H1 (cell line): ENCODE measurements around the gene UBXN11. TPM values are rescaled to one million over a fixed set of nuclear protein-coding genes. Genes with fewer than 3 reads are reported as not detected.

Experiments
- CTCF ChIA-PET: fragments of 300-600 bp; sonication (Branson Sonifier 250); formaldehyde crosslinking; loops from one replicate; lab custom pipeline; 2021; ENCODE audit not compliant: partially characterized antibody; lab: Charles Lee
- POLR2A ChIA-PET: fragments of 300-600 bp; sonication (Branson Sonifier 250); formaldehyde crosslinking; loops from one replicate; lab custom pipeline; 2021; ENCODE audit warnings: inconsistent platforms; ENCODE audit not compliant: partially characterized antibody; lab: Charles Lee
- DNase-seq, 2 experiments: peaks; one replicate each; pipeline versions ENCODE4 v3.0.0 to v3.0.0-alpha.2; 2010 to 2022; ENCODE audit warnings: low spot score in 2 of 2, low read depth in 1 of 2, mixed read lengths in 1 of 2
- FAIRE-seq: peaks from 2 replicates; lab custom pipeline; 2011; peaks lifted over from hg19 to GRCh38; lab: Jason Lieb, UNC
- H2AFZ ChIP-seq: 2 replicates; pipeline ENCODE4 v1.8.1; 2012; ENCODE audit warnings: low read length, inconsistent platforms
- H2AK5ac ChIP-seq: 2 replicates; pipeline ENCODE4 v1.6.1; 2013; ENCODE audit warnings: low read depth, low read length
- H2BK120ac ChIP-seq: replicated peaks from 2 replicates; pipeline ENCODE3; 2013; ENCODE audit warnings: low read depth, low read length, inconsistent platforms
- H2BK12ac ChIP-seq: 2 replicates; pipeline ENCODE4 v1.6.1; 2013; ENCODE audit warnings: low read depth, low read length
- H2BK15ac ChIP-seq: 2 replicates; pipeline ENCODE4 v1.6.1; 2013; ENCODE audit warnings: low read length
- H2BK20ac ChIP-seq: 2 replicates; pipeline ENCODE4 v1.6.1; 2013; ENCODE audit warnings: low read length
- H2BK5ac ChIP-seq: 2 replicates; pipeline ENCODE4 v1.6.1; 2013; ENCODE audit warnings: low read depth, low read length
- H3K14ac ChIP-seq: 2 replicates; pipeline ENCODE4 v1.6.1; 2013; ENCODE audit warnings: inconsistent platforms; ENCODE audit not compliant: insufficient read length
- H3K18ac ChIP-seq: 2 replicates; pipeline ENCODE4 v1.6.1; 2013; ENCODE audit warnings: low read length; ENCODE audit errors: extremely low read depth
- H3K23ac ChIP-seq: 2 replicates; pipeline ENCODE4 v1.6.1; 2013; ENCODE audit warnings: inconsistent platforms; ENCODE audit not compliant: insufficient read length
- H3K23me2 ChIP-seq: 2 replicates; pipeline ENCODE4 v1.6.1; 2013; ENCODE audit warnings: low read depth, low read length
- H3K27ac ChIP-seq: 2 replicates; pipeline ENCODE4 v1.6.1; 2011; ENCODE audit warnings: low read depth, low read length, inconsistent platforms
- H3K27me3 ChIP-seq, 4 experiments: replicated peaks in 1 of 4; 1 replicate in 1 of 4; 2 replicates in 3 of 4; pipeline versions ENCODE4 v1.6.1 to v1.8.1; 2011 to 2013; ENCODE audit warnings: low read length in 3 of 4, mild to moderate bottlenecking in 3 of 4, inconsistent platforms in 2 of 4, mixed read lengths in 2 of 4, moderate library complexity in 1 of 4; ENCODE audit not compliant: control insufficient read depth in 3 of 4, insufficient read depth in 3 of 4; ENCODE audit errors: extremely low read depth in 1 of 4
- H3K36me3 ChIP-seq, 4 experiments: 2 replicates each; pipeline versions ENCODE4 v1.6.1 to v1.8.1; 2011 to 2013; ENCODE audit warnings: mild to moderate bottlenecking in 4 of 4, low read length in 3 of 4, moderate library complexity in 2 of 4, control low read depth in 1 of 4, inconsistent platforms in 1 of 4; ENCODE audit not compliant: insufficient read depth in 4 of 4, control insufficient read depth in 2 of 4
- H3K4ac ChIP-seq: replicated peaks from 2 replicates; pipeline ENCODE3; 2013; ENCODE audit warnings: low read length, low read depth, mixed read lengths, inconsistent platforms; ENCODE audit not compliant: insufficient read length
- H3K4me1 ChIP-seq, 4 experiments: replicated peaks in 1 of 4; 1 replicate in 1 of 4; 2 replicates in 3 of 4; pipeline versions ENCODE4 v1.6.1 to v1.8.1; 2011 to 2013; ENCODE audit warnings: low read length in 3 of 4, inconsistent platforms in 2 of 4, mixed read lengths in 1 of 4; ENCODE audit not compliant: insufficient read depth in 4 of 4, control insufficient read depth in 3 of 4
- H3K4me2 ChIP-seq, 2 experiments: 2 replicates each; pipeline versions ENCODE4 v1.6.1 to v1.8.1; 2011 to 2013; ENCODE audit warnings: low read depth in 2 of 2, low read length in 2 of 2, control low read depth in 1 of 2, inconsistent platforms in 1 of 2, mild to moderate bottlenecking in 1 of 2; ENCODE audit not compliant: insufficient read depth in 1 of 2
- H3K4me3 ChIP-seq, 4 experiments: fragments of 200-600, 300-600 bp in 1 of 4; sonication (generic), shearing (Covaris generic), sonication (Bioruptor Twin) in 1 of 4; 2 replicates each; pipeline versions ENCODE4 v1.5.1 to v1.8.1; 2011 to 2016; ENCODE audit warnings: low read length in 4 of 4, low read depth in 3 of 4, control low read depth in 2 of 4, inconsistent platforms in 2 of 4, mild to moderate bottlenecking in 2 of 4, mixed read lengths in 1 of 4, moderate library complexity in 1 of 4; ENCODE audit not compliant: insufficient read depth in 2 of 4; ENCODE audit errors: extremely low read depth in 1 of 4
- H3K56ac ChIP-seq: replicated peaks from 2 replicates; pipeline ENCODE3; 2013; ENCODE audit warnings: low read depth, mild to moderate bottlenecking, mixed read lengths, low read length, inconsistent platforms; ENCODE audit not compliant: insufficient read length
- H3K79me1 ChIP-seq: 2 replicates; pipeline ENCODE4 v1.6.1; 2013; ENCODE audit warnings: low read depth, low read length, control low read depth
- H3K79me2 ChIP-seq, 2 experiments: 2 replicates each; pipeline versions ENCODE4 v1.6.1 to v1.8.1; 2012 to 2013; ENCODE audit warnings: low read length in 2 of 2, mild to moderate bottlenecking in 2 of 2, inconsistent platforms in 1 of 2; ENCODE audit not compliant: insufficient read depth in 2 of 2, control insufficient read depth in 1 of 2
- H3K9ac ChIP-seq, 4 experiments: replicated peaks in 1 of 4; 1 replicate in 1 of 4; 2 replicates in 3 of 4; pipeline versions ENCODE4 v1.6.1 to v1.8.1; 2011 to 2013; ENCODE audit warnings: low read depth in 3 of 4, low read length in 3 of 4, control low read depth in 2 of 4, mild to moderate bottlenecking in 2 of 4, moderate library complexity in 2 of 4, inconsistent platforms in 1 of 4; ENCODE audit errors: extremely low read depth in 1 of 4
- H3K9me3 ChIP-seq, 2 experiments: 2 replicates each; pipeline versions ENCODE4 v1.6.1 to v1.8.1; 2012 to 2013; ENCODE audit warnings: mild to moderate bottlenecking in 2 of 2, moderate library complexity in 2 of 2, control low read depth in 1 of 2, inconsistent platforms in 1 of 2, low read depth in 1 of 2, low read length in 1 of 2, mixed read lengths in 1 of 2; ENCODE audit not compliant: insufficient read depth in 2 of 2
- H4K20me1 ChIP-seq, 2 experiments: replicated peaks in 1 of 2; 2 replicates each; pipeline versions ENCODE3 to v1.8.1; 2011 to 2013; ENCODE audit warnings: inconsistent platforms in 2 of 2, low read length in 2 of 2, mild to moderate bottlenecking in 1 of 2; ENCODE audit not compliant: insufficient read depth in 2 of 2, control insufficient read depth in 1 of 2
- H4K5ac ChIP-seq: 2 replicates; pipeline ENCODE4 v1.6.1; 2013; ENCODE audit warnings: low read length, low read depth, mixed read lengths, inconsistent platforms; ENCODE audit not compliant: insufficient read length
- H4K8ac ChIP-seq: 2 replicates; pipeline ENCODE4 v1.8.0; 2013; ENCODE audit warnings: mild to moderate bottlenecking, moderate library complexity, low read length, inconsistent platforms; ENCODE audit not compliant: insufficient read depth; ENCODE audit errors: extremely low read depth
- H4K91ac ChIP-seq: replicated peaks from 2 replicates; pipeline ENCODE3; 2013; ENCODE audit warnings: low read length, mixed read lengths, inconsistent platforms; ENCODE audit not compliant: insufficient read length
- CBX5 ChIP-seq: fragments of 300-800, 300-1000 bp; sonication (generic); IDR thresholded peaks from 2 replicates; pipeline ENCODE4 v1.7.1; 2016; ENCODE audit warnings: antibody characterized with exemption, low read length, low read depth
- CHD1 ChIP-seq: IDR thresholded peaks from 2 replicates; pipeline ENCODE4 v1.6.1; 2012; ENCODE audit warnings: low read depth, low read length, improper control_type of control experiment
- CHD2 ChIP-seq: IDR thresholded peaks from 2 replicates; pipeline ENCODE4 v1.6.1; 2012; ENCODE audit warnings: low read length, improper control_type of control experiment
- EGR1 ChIP-seq: IDR thresholded peaks from 2 replicates; pipeline ENCODE4 v1.6.1; 2011; ENCODE audit warnings: low read depth, low read length, borderline replicate concordance
- EZH2 ChIP-seq: fragments of 200-600 bp; sonication (generic); IDR thresholded peaks from 2 replicates; pipeline ENCODE4 v1.7.1; 2012; ENCODE audit warnings: low read depth, mild to moderate bottlenecking, moderate library complexity, low read length, inconsistent platforms; ENCODE audit not compliant: severe bottlenecking
- JUN ChIP-seq: IDR thresholded peaks from 2 replicates; pipeline ENCODE4 v1.6.1; 2011; ENCODE audit warnings: low read depth, mild to moderate bottlenecking, improper control_type of control experiment, low read length
- POLR2A ChIP-seq, 2 experiments: IDR thresholded peaks; 1 replicate in 1 of 2; 2 replicates in 1 of 2; pipeline ENCODE4 v1.6.1; 2011; ENCODE audit warnings: low read depth in 2 of 2, low read length in 2 of 2, mild to moderate bottlenecking in 2 of 2; ENCODE audit errors: control extremely low read depth in 1 of 2
- RXRA ChIP-seq: IDR thresholded peaks from 2 replicates; pipeline ENCODE4 v1.6.1; 2011; ENCODE audit warnings: low read depth, mild to moderate bottlenecking, low read length, moderate library complexity; ENCODE audit not compliant: insufficient read depth
- WGBS, 2 experiments: shearing (Covaris generic) in 1 of 2; methylation state at CpG; one replicate each; pipeline versions ENCODE4 v1.1.6 to v1.1.7; 2013 to 2015; ENCODE audit warnings: low lambda C conversion rate in 2 of 2, mixed read lengths in 2 of 2, inconsistent platforms in 1 of 2, low coverage in 1 of 2, missing lambda C conversion rate in 1 of 2; ENCODE audit not compliant: insufficient replicate concordance in 2 of 2, insufficient coverage in 1 of 2, insufficient read length in 1 of 2; ENCODE audit errors: extremely low coverage in 1 of 2, missing lambda C conversion rate in 1 of 2; 5-methylcytosine and 5-hydroxymethylcytosine counted together
- polyA plus RNA-seq, 7 experiments: library from polyadenylated mRNA; depleted of rRNA in 3 of 7; stranded (reverse) in 5 of 7; unstranded in 2 of 7; fragments of >200 nt in 5 of 7; fragments of 200-250 nt in 2 of 7; gene quantifications; 1 replicate in 5 of 7; 2 replicates in 1 of 7; 4 replicates in 1 of 7; pipeline versions ENCODE4 v1.2.1 to v1.2.3, GENCODE V29; 2011 to 2013; ENCODE audit warnings: missing spikeins in 2 of 7, mixed read lengths in 2 of 7
- total RNA-seq: library from RNA; stranded (reverse); fragmentation: NEBNext Ultra II Directional; extraction: Animal tissue kit (Norgen Biotek cat#: 25700); gene quantifications from 2 replicates; pipeline ENCODE4 v1.2.1, GENCODE V29; 2021
- TF ChIP-seq, protein P1 (sequence below): IDR thresholded peaks from 2 replicates; pipeline ENCODE4 v1.6.1; 2012; ENCODE audit warnings: inconsistent platforms
- TF ChIP-seq, protein P2 (sequence below): IDR thresholded peaks from 2 replicates; pipeline ENCODE4 v1.6.1; 2012; ENCODE audit warnings: low read length, inconsistent platforms
- TF ChIP-seq, protein P3 (sequence below): IDR thresholded peaks from 2 replicates; pipeline ENCODE4 v1.6.1; 2011; ENCODE audit warnings: low read length, improper control_type of control experiment

The UBXN11 gene
- total and polyA plus RNA-seq, 2 of the 8 experiments (the other 6 are each of a cell fraction or from before 2014, with no cell fraction given), result 6.3 to 10.4 TPM

DNA sequence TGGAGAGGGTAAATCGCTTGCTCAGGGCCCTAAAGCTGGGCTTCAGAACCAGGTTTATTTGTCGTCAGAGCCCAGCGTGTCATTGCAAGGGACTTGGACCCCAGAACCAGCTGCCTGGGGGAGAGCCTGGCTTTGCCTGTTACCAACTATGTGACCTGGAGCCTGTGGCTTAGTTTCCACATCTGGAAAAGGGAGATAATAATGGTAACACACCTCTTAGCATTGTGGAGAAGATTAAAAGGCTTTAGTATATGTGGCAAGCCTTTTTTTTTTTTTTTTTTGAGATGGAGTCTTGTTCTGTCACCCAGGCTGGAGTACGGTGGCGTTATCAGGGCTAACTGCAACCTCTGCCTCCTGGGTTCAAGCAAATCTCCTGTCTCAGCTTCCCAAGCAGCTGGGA, 23.8 kb upstream of the UBXN11 start:
- Histone ChIP-seq H3K79me2 (no peaks in the 10 kb centered on the region), H3K23me2 (no peaks in the 10 kb centered on the region), H4K20me1 (peaks cover 0 to 2% of the 10 kb centered on the region in 2 experiments), H3K4me1 (peaks cover 0 to 1% (median 0%) of the 10 kb centered on the region in 4 experiments; a peak in 1 of 7 replicates), H3K9me3 (no peaks in the 10 kb centered on the region), H2BK5ac (no peak overlapping the region), H2BK20ac (no peak overlapping the region), H3K27ac (no peak overlapping the region), H3K4ac (no peak overlapping the region), H3K9ac (no peak overlapping the region), H3K4me2 (no peak overlapping the region), H2BK15ac (no peak overlapping the region), H3K18ac (no peak overlapping the region), H3K79me1 (no peaks in the 10 kb centered on the region), H3K36me3 (peaks cover 2 to 12% (median 10%) of the 10 kb centered on the region in 4 experiments; a peak in 6 of 8 replicates), H3K23ac (no peak overlapping the region), H4K91ac (no peak overlapping the region), H3K27me3 (no peaks in the 10 kb centered on the region), H3K56ac (no peak overlapping the region), H3K14ac (no peak overlapping the region), H2AK5ac (no peak overlapping the region), H4K5ac (no peak overlapping the region), H2AFZ (no peak overlapping the region), H2BK12ac (no peak overlapping the region), H4K8ac (no peak overlapping the region), H2BK120ac (no peak overlapping the region), H3K4me3 (no peak overlapping the region)
- ChIA-PET POLR2A (interaction anchor here (0.7 to 1.7 kb wide), 4 partner anchors 8 to 66 kb away, joined by 3 to 5 read pairs (median 4); no protein-coding TSS in a partner anchor), CTCF (interaction anchor here (0.9 to 57.0 kb wide), 6 partner anchors 8 to 153 kb away, joined by 3 to 1530 read pairs (median 12); partner anchors contain the start of genes CD52, CNKSR1, SH3BGRL3 and UBXN11)
- WGBS, 2 experiments, result 92% methylated on average over 5 of the region's 5 CpGs; no CpG with 5 or more reads in 1 of the 2 experiments
- FAIRE-seq (no peak), DNase-seq (no peak)
- TF ChIP-seq POLR2A (IDR thresholded peaks at IDR 0.05; ENCODE audit: control extremely low read depth in 1 of 2, low read depth in 2 of 2, low read length in 2 of 2) (no peak), CHD1 (no peak), CBX5 (no peak), JUN (no peak), EGR1 (no peak), EZH2 (no peak), RXRA (no peak), CHD2 (no peak)
- TF ChIP-seq, protein P1, sequence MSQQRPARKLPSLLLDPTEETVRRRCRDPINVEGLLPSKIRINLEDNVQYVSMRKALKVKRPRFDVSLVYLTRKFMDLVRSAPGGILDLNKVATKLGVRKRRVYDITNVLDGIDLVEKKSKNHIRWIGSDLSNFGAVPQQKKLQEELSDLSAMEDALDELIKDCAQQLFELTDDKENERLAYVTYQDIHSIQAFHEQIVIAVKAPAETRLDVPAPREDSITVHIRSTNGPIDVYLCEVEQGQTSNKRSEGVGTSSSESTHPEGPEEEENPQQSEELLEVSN, result no peak
- TF ChIP-seq, protein P2, sequence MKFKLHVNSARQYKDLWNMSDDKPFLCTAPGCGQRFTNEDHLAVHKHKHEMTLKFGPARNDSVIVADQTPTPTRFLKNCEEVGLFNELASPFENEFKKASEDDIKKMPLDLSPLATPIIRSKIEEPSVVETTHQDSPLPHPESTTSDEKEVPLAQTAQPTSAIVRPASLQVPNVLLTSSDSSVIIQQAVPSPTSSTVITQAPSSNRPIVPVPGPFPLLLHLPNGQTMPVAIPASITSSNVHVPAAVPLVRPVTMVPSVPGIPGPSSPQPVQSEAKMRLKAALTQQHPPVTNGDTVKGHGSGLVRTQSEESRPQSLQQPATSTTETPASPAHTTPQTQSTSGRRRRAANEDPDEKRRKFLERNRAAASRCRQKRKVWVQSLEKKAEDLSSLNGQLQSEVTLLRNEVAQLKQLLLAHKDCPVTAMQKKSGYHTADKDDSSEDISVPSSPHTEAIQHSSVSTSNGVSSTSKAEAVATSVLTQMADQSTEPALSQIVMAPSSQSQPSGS, result no peak
- TF ChIP-seq, protein P3, sequence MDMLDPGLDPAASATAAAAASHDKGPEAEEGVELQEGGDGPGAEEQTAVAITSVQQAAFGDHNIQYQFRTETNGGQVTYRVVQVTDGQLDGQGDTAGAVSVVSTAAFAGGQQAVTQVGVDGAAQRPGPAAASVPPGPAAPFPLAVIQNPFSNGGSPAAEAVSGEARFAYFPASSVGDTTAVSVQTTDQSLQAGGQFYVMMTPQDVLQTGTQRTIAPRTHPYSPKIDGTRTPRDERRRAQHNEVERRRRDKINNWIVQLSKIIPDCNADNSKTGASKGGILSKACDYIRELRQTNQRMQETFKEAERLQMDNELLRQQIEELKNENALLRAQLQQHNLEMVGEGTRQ, result no peak
